Activated T-helper 1 cell treated with Interleukin-2 at 50 U/mL for 16 hours (primary cell): ENCODE results near the gene CADPS.

ENCODE experiments used
- DNase-seq: peaks from one replicate; pipeline ENCODE4 v3.0.0-alpha.2; 2020; ENCODE audit warnings: low read depth

Gene CADPS

DNA sequence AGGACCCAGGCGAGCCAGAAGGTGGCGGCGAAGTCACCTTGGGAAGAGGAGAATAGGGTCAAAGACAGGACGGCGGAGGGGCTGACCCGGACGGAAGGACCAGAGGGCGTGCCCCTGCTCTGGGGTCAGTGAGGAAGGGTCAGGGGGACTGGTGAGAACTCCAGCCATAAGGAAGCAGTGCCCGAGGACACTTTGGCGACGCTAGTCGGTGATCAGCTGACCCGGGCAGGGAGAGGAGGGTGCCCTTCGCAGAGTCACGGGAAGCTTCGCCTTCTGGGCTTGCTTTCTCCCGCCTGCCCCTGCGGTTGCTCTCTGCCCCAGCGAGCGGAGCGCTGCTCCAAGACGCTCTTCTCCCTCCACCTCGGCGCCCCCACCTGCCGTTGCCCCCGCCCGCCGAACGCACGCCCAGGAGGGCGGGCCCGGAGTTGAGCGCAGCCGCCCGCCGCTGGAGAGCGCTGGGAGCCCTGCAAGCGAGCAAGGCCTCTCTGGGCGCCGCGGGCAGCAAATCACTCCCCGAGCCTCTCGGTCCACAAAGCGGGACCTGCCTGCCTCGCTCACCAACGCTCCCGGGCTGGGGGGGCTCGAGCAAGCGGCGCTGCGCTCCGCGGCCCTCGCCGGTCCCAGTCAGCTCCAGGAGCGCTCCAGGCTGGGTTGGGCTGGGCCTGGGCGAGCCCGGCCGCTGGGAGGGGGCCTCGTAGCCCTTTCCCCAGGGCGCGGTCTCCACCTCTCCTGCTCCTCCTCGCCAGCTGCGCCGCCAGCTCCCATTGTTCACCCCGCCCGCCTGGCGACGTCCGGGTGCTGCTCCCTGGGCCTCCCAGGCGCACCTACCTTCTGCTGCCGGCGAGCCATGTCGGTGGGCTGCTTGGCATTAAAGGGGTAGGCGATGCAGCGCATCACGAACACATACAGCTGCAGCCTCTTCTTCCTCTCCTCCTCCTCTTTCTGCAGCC is 1.2 kb downstream of the CADPS start:
- DNase-seq: no peak

DNA sequence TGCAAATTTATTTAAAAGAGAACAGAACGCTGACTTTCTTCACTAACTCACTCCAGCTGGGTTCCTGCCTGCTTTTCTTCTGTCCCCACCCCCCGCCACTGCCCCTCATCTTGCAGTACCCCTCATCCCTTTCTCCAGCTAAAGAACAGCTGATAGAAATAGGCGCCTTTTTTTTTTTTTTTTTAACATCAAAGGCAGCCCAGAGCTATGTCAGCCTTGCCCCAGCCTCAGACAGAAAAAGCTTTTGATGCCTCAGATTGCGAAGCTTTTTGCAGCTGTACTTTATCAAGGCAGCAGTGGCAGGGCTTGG is 1.8 kb downstream of the CADPS start:
- DNase-seq: no peak

GRCh38 chr3:62872318-62872717 is 2.9 kb downstream of the CADPS start:
- DNase-seq: no peak

GRCh38 chr3:62870321-62870720 is 4.9 kb downstream of the CADPS start:
- no peak for DNase-seq

- no peak for DNase-seq
These were observed 11.6 kb downstream of the CADPS start for GRCh38 chr3:62863648-62864047.

GRCh38 chr3:62859203-62859791 is 15.9 kb downstream of the CADPS start:
- DNase-seq: no peak

DNA sequence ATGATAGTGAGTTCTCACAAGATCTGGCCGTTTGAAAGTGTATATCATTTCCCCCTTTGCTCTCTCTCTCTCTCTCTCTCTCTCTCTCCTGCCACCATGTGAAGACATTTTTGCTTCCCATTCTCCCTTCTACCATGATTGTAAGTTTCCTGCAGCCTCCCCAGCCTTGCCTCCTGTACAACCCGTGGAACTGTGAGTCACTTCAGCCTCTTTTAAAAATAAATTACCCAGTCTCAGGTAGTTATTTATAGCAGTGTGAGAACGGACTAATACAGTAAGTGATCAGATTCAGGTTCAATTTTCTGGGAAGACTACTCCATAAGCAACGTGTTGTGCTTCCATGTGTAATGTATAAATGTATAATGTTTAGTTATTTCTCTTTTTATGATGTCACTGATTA is 29.2 kb downstream of the CADPS start:
- DNase-seq: no peak

GRCh38 chr3:62843508-62843907 is 31.7 kb downstream of the CADPS start:
- DNase-seq: no peak

DNA sequence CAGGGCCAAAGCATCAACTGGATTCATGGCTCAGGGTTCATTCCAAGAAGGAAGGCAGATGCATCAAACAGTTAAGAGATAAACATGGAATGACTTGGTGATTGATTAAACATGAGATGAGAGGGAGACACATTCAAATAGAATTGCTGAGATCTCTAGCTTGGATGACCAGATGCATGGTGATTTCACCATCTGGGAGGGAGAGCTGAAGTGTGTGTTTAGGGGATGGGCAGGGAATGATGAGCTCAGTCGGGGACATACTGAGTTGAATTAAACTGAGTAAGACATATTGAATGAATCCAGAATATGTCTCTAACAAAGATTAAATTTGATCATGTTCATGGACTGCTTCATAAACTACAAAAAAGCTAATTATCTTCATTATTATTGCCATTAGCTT is 35.5 kb downstream of the CADPS start:
- no peak for DNase-seq

- no peak for DNase-seq
These were observed 38.0 kb downstream of the CADPS start for GRCh38 chr3:62837145-62837787.

- DNase-seq: no peak
These were observed 39.5 kb downstream of the CADPS start for GRCh38 chr3:62835554-62836236.

DNA sequence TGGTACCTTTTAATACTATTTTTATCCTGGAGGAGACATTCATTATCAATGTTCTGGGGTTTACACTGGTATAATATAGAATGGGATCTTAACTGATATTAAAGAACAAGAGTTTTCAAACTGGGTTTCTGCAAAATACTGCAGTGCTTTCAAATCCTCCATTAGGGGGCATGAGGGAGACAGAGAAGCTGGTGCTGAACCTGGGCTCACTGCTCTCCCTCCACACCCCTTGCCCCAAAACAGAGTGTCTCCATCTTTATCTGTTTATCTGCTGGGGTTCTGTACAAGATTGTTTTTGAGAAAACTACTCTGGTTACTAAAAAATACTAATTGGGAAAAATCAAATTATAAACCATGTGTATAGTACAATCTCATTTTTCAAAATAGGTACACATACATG is 41.7 kb downstream of the CADPS start:
- DNase-seq: no peak

GRCh38 chr3:62832553-62832952 is 42.7 kb downstream of the CADPS start:
- no peak for DNase-seq

GRCh38 chr3:62830727-62831322 is 44.4 kb downstream of the CADPS start:
- no peak for DNase-seq

GRCh38 chr3:62827550-62827949 is 47.7 kb downstream of the CADPS start:
- no peak for DNase-seq

GRCh38 chr3:62824965-62825592 is 50.1 kb downstream of the CADPS start:
- DNase-seq: no peak

GRCh38 chr3:62823461-62824050 is 51.7 kb downstream of the CADPS start:
- no peak for DNase-seq

DNA sequence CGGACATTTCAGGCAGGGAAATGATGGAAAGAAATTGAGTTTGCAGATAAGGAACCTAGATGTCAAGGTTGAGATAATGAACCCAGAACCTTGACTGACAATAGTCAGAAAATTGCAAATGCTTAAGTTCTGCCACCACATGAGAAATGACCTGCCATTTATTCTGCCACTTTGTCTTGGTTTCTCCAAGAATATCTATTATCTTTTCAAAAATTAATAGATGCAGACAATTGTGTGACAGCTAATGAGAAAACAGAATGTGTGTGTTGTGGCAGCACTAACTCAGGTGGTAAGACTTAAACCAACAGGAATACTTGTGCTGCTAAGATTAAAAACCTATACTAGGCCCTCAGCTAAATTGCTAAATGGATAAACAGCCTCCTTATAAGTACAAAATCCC is 52.3 kb downstream of the CADPS start:
- no peak for DNase-seq

- DNase-seq: no peak
These were observed 56.9 kb downstream of the CADPS start for GRCh38 chr3:62818347-62818746.

GRCh38 chr3:62817678-62818077 is 57.5 kb downstream of the CADPS start:
- DNase-seq: no peak

- no peak for DNase-seq
These were observed 59.2 kb downstream of the CADPS start for GRCh38 chr3:62815981-62816380.
